ENCODE data around the gene ARHGAP18.

ARHGAP18 gene

GRCh38 chr6:129608886-129609537 lies 101.0 kb downstream of the ARHGAP18 start:
- no peak for FAIRE-seq

DNA sequence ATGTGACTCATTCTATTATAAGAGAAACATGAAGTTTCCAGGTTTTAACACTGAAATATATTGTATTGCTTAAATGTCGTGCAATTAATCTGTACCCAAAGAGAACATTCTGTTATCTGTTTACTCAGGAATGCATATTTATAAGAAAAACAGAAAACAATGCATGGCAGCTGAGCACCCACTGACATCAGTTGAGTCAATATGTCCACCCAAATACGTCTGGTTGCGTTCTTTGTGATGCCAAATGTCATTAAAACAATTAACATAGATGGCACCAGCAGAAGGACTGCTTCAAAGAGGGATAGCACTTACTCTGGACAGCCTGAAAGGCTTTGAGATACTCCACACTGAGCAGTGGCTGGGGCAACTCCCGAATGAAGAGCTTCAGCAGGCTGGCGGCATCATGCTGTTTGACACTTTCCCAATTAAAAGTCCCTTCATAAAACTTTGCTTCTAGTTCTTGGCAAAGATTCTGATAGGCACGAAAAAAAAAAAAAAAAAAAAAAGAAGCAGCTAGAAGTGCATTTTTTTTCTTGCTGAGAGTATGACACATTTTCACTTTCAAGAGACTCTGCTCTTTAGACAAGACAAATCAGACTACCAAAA lies 102.3 kb downstream of the ARHGAP18 start:
- no peak for FAIRE-seq

- no peak for FAIRE-seq
Measured at GRCh38 chr6:129606664-129607063, 103.3 kb downstream of the ARHGAP18 start.

GRCh38 chr6:129605967-129606366 lies 104.0 kb downstream of the ARHGAP18 start:
- FAIRE-seq: no peak

DNA sequence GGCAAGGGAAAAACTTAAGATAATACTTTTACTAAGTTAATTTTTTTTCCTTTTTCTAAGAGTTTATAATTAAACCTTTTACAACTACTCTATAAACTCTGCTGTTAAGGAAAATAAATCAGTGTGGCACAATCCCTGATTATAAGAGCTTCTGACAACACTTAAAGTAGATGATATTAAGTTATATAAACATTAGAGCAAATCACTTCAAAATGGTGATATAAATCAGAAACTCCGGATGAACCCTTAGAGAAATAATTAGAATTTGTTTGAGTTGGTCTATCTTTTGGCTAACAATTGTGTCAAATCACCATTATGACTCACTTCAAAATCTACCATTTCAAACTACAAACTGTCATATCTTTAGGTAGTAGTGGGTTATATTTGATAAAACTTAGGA lies 104.9 kb downstream of the ARHGAP18 start:
- peak; percentile 21 for FAIRE-seq

- FAIRE-seq: no peak
Measured at GRCh38 chr6:129604321-129604720, 105.7 kb downstream of the ARHGAP18 start.

GRCh38 chr6:129603741-129604140 lies 106.2 kb downstream of the ARHGAP18 start:
- FAIRE-seq: no peak

GRCh38 chr6:129601323-129601722 lies 108.7 kb downstream of the ARHGAP18 start:
- FAIRE-seq: no peak

DNA sequence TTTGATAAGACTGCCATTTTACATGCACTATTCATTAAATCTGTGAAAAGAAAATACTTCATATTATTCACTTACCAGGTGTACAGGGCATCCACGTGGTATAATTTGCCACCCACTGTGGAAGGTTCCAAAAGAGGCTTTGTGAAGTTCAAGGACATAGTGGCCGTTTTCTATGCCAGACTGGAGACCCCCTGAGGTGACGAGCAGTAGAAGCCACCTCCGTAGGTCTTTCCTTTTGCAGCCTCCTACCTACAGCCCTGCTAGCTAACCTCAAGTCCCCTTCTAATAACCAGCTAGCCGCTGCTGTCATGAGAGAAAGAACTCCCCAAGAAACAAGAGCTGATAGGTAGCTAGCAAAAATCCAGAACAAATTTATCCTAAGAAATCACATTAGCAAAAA lies 110.5 kb downstream of the ARHGAP18 start:
- no peak for FAIRE-seq

DNA sequence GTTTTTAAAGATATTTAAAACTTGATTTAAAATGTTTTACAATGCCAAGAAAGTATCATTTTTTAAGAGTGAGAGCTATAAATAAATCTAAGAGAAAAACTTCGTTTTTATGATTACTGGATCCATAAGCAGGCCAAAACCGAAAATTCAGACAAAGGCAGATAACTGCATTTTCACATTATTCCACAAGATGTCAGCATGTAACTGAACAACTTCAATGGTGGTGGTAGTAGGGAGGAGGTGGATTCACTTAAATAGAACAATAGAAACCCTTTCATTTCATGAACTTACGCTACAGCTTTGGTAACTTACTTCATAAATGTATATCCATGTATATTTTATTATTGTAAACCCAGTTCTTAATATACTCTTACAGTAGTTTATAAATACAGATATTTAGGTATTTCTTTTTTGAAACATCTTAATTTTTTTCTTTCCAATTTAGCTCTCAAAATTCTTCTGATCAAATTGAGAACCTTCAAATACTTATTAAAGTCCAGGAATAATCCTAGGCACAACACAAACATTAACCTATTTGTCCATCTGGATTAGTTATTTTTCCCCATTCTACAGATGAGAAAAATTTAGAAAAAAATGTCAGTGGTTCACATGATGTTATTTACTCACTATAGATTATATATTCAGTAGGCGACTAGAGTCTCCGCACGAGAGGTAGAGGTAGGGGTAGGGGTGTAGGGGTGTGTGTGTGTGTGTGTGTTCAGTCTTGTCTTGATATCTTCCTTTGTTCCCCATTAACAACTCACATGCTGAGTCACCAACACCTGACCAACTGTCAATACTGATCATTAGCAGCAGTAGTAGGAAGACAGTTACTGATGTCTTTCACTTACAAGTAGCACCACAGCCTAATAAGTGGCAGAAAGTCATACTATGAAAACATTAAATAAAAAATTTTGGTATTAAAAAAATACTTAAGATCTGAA lies 111.5 kb downstream of the ARHGAP18 start:
- FAIRE-seq: peak; percentile 99

DNA sequence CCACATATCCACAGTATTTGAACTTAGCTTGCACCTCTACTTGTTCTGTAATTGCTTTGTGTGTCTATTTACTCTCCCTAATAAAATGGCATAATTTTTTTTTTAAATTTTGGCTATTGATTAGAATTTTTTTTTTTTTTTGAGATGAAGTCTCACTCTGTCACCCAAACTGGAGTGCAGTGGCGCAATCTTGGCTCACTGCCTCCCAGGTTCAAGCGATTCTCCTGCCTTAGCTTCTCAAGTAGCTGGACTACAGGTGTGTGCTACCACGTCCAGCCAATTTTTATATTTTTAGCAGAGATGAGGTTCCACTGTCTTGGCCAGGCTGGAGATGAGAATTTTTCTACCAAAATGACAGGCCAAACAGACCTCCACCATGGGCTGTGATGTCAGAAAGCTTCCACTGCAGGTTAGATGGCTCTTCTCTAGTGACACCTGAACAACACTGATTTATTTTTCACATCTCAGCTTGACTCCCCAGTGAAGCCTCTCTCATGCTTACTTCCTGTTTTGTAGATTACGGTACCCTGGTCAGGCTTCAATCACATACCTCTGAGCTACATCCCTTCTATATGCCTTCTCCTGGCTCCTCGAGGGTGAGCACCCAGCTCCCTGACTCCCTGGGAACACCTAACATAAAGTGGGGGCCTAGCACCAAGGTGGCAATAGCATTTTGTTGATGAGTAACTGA lies 112.8 kb downstream of the ARHGAP18 start:
- FAIRE-seq: no peak

- FAIRE-seq: no peak
Measured at GRCh38 chr6:129596522-129596921, 113.5 kb downstream of the ARHGAP18 start.

DNA sequence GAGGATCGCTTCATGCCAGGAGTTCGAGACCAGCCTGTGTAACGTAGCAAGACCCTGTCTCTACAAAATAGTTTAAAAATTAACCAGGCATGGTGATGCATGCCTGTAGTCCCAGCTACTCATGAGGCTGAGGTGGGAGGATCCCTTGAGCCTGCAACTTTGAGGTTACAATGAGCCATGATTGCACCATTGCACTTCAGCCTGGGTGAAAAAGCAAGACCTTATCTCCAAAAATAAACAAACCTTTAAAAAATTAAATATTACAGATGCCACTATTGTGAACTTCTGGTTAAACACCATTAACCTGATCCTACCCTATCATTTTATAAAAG lies 116.8 kb downstream of the ARHGAP18 start:
- no peak for FAIRE-seq

GRCh38 chr6:129592516-129593232 lies 117.3 kb downstream of the ARHGAP18 start:
- no peak for FAIRE-seq

DNA sequence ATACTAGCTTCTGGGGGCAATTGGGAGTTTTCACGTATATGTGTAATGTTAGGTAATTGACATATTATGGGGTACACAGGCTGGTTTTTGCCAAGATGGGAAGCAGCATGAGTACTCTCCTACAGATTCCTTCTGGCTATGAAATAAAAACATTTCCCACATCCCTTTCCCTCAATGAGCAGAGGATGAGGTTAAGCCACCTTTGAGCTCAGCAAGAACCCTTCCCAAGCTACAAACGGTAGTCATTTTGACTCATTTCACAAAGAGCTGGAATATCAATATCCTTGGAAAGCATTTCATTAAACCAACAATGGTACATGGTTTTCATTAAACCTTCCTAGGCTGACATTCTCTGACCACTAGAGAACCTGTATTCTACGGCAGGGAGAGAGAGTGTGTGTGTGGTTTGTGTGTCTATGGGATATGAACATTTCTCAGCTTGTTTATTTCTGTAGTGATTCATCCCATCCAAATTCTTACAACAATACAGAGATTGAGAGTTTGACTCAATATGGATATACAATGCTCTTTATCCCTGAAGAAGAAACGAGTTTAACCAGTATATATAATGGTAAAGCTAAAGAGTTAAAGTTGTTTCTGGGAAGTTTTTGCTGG lies 119.5 kb downstream of the ARHGAP18 start:
- FAIRE-seq: no peak

GRCh38 chr6:129586815-129587214 lies 123.2 kb downstream of the ARHGAP18 start:
- no peak for FAIRE-seq

DNA sequence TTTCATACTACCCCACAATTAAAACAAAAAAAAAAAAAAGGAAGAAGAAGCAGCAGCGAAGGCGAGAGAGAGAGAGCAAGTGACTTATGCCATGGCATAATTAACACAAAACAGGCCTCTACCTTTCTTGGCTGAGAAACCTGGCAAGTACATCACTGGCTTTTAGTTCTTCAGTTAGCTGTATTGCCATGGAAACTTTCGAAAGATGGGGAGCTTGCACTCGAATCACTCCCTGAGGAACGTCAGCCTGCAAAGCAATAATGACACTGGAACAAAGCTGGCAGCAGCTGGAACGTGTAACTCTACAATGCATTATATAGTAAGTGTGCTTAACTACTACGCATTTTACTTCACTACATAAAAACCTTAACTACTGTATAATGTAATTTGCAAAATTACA lies 126.1 kb downstream of the ARHGAP18 start:
- no peak for FAIRE-seq

DNA sequence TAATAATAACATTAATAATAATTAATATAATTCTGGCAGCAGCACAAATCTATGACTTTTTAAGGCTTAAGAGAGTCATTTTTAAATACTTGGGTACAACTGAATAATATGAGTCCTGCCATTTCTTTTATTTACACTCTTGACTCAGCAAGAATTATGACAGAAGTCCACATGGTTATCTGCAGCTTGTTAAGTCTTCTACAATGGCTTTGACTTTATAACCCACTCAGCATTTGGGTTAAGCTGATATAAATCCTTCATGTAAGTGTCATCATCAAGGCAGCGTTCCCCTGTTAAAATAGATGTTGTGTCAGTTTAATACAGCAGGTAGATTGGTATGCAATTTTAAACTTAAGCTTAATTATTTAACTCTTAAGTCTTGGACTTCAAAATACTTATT lies 131.7 kb downstream of the ARHGAP18 start:
- FAIRE-seq: no peak

GRCh38 chr6:129577691-129578090 lies 132.3 kb downstream of the ARHGAP18 start:
- FAIRE-seq: no peak

DNA sequence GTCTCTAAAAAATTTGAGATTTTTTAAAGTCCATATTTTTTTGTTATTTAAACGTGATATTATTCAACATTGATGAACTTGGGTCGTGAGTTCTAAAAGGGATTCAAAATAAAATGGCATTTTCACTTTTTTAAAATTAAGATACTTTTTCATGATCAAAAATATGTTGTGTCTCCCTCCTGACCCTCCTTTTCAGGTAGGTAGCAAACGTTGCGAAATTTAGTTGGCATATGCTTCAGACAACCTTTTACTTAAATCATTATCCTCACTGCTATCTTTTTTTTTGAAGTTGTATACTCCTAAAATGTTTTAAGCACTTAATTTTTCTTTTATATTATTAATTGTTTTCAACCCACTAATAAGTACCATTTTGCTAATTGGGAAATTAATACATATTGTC lies 133.5 kb downstream of the ARHGAP18 start:
- no peak for FAIRE-seq

DNA sequence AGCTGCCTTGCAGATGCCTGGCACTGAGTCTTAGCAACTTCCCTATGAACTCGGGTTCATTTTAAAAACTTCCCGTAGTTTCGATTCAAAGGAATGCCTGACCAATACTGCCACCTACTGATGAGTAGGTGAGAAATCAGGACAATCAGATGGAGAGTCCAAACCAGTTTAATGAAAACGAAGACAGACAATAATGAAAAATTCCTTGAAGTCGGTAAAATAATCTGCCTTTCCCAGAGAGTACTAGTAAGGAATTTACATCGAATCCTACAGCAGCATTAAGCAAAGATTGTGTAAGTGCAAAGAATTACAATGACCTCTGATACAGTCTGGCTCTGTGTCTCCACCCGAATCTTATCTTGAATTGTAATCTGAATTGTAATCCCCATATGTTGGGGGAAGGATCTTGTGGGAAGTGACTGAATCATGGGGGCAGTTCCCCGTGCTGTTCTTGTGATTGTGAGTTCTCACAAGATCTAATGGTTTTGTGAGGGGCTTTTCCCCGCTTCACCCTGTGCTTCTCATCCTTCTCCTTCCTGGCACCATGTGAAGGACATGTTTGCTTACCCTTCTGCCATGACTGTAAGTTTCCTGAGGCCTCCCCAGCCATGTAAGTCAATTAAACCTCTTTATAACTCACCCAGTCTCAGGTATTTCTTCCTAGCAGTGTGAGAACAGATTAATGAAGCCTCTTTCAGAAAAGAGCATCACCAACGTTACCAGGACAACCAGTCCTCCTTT lies 134.4 kb downstream of the ARHGAP18 start:
- peak; percentile 96 for FAIRE-seq

All from A204.1 (cell line).